Measurements from ENCODE around the gene MCTP2. TPM values are rescaled to one million over a fixed set of nuclear protein-coding genes. Genes with fewer than 3 reads are reported as not detected.

The MCTP2 gene
- total RNA-seq, 1 experiment from 2014 or later, result 1.3 TPM

- H3K4me1 ChIP-seq (ENCODE audit: insufficient read depth, low read length), result peaks cover 4% of the 10 kb centered on the region; the same call in 1 of the 2 replicates
- no peak overlapping the region for H3K4ac ChIP-seq (ENCODE audit: low read depth, low read length)
- no peak overlapping the region for H3K23ac ChIP-seq (ENCODE audit: insufficient read length, low read depth, low read length)
- no peak overlapping the region for H2BK15ac ChIP-seq (ENCODE audit: low read depth, low read length)
- H3K79me2 ChIP-seq (ENCODE audit: insufficient read depth, low read length), result no peaks in the 10 kb centered on the region
- WGBS (ENCODE audit: extremely low coverage, insufficient read length, low lambda C conversion rate), result no CpG with 5 or more reads among the region's 4 CpGs
- no peak overlapping the region for H3K4me2 ChIP-seq (ENCODE audit: insufficient read depth, insufficient read length, low read length)
- no peak overlapping the region for H3K56ac ChIP-seq (ENCODE audit: insufficient read length, low read depth, low read length)
- no peak overlapping the region for H2BK120ac ChIP-seq (ENCODE audit: low read depth, low read length, poor library complexity, severe bottlenecking)
- H2BK20ac ChIP-seq (ENCODE audit: low read depth, low read length, poor library complexity, severe bottlenecking), result no peak overlapping the region
- H2BK5ac ChIP-seq (ENCODE audit: insufficient read length, low read length), result no peak overlapping the region
- H3K27me3 Mint-ChIP-seq (ENCODE audit: low read depth), result no peaks in the 10 kb centered on the region
- DNase-seq, result no peak
- no peaks in the 10 kb centered on the region for H3K27me3 ChIP-seq (ENCODE audit: insufficient read depth, low read length)
- H3K27ac ChIP-seq (ENCODE audit: insufficient read length, low read depth, low read length), result no peak overlapping the region
- no peak overlapping the region for H3K14ac ChIP-seq (ENCODE audit: insufficient read depth, low read length)
- no peaks in the 10 kb centered on the region for H4K20me1 ChIP-seq (ENCODE audit: control insufficient read depth, insufficient read depth, insufficient read length)
- no peaks in the 10 kb centered on the region for H3K9me3 ChIP-seq (ENCODE audit: control insufficient read depth, low read depth, low read length)
- H4K91ac ChIP-seq (ENCODE audit: insufficient read length, low read depth, low read length), result no peak overlapping the region
- TF ChIP-seq, protein P1, sequence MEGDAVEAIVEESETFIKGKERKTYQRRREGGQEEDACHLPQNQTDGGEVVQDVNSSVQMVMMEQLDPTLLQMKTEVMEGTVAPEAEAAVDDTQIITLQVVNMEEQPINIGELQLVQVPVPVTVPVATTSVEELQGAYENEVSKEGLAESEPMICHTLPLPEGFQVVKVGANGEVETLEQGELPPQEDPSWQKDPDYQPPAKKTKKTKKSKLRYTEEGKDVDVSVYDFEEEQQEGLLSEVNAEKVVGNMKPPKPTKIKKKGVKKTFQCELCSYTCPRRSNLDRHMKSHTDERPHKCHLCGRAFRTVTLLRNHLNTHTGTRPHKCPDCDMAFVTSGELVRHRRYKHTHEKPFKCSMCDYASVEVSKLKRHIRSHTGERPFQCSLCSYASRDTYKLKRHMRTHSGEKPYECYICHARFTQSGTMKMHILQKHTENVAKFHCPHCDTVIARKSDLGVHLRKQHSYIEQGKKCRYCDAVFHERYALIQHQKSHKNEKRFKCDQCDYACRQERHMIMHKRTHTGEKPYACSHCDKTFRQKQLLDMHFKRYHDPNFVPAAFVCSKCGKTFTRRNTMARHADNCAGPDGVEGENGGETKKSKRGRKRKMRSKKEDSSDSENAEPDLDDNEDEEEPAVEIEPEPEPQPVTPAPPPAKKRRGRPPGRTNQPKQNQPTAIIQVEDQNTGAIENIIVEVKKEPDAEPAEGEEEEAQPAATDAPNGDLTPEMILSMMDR (conservative IDR thresholded peaks at IDR 0.05), result no peak
- H3K4me1 Mint-ChIP-seq, result peaks cover 12 to 18% of the 10 kb centered on the region in 2 experiments
- H3K4me3 Mint-ChIP-seq, result no peak overlapping the region
- no peak overlapping the region for H3K27ac Mint-ChIP-seq
- H3K9ac ChIP-seq (ENCODE audit: extremely low read depth, insufficient read length, low read length), result no peak overlapping the region
- H3K36me3 Mint-ChIP-seq (ENCODE audit: insufficient read depth in 1 of 3, low read depth in 3 of 3), result peaks cover 0 to 9% (median 4%) of the 10 kb centered on the region in 3 experiments; a peak in 3 of 7 replicates
- no peak overlapping the region for H3K18ac ChIP-seq (ENCODE audit: insufficient read length, low read depth, low read length)
- H2AFZ ChIP-seq (ENCODE audit: low read length), result no peak overlapping the region
- H4K8ac ChIP-seq (replicated peaks; ENCODE audit: insufficient read length, low read depth, low read length), result no peak overlapping the region
- H2AK5ac ChIP-seq (ENCODE audit: insufficient read length, low read length), result no peak overlapping the region
- no peaks in the 10 kb centered on the region for H3K23me2 ChIP-seq (ENCODE audit: insufficient read length, low read depth, low read length, poor library complexity, severe bottlenecking)
- H2BK12ac ChIP-seq (ENCODE audit: insufficient read length, low read depth, low read length), result no peak overlapping the region
- H4K5ac ChIP-seq (ENCODE audit: insufficient read length, low read depth, low read length), result no peak overlapping the region
- H3K79me1 ChIP-seq (ENCODE audit: insufficient read depth, low read depth, low read length, poor library complexity, severe bottlenecking), result no peaks in the 10 kb centered on the region
- no peak overlapping the region for H3T11ph ChIP-seq (ENCODE audit: low read length)
- peaks cover 3 to 5% of the 10 kb centered on the region in 2 experiments; a peak in 3 of 5 replicates for H3K9me3 Mint-ChIP-seq
Observed at GRCh38 chr15:94287794-94288246, 56.5 kb downstream of the MCTP2 start.

Measured in H9 (cell line).